ENCODE data around the gene OR2A42. TPM values are rescaled to one million over a fixed set of nuclear protein-coding genes. Genes with fewer than 3 reads are reported as not detected.
A peak's percentile ranks its signal among the peaks of the same experiment; 100 is the strongest.
"Not testable (repeated sequence)": the region's sequence is repeated elsewhere in the genome, so short reads cannot be mapped to it uniquely, and the experiment has no call there.

The OR2A42 gene
- total and polyA plus RNA-seq, 2 donors (not counting 3 experiments of a cell fraction or from before 2014, with no cell fraction given) = not detected

DNA sequence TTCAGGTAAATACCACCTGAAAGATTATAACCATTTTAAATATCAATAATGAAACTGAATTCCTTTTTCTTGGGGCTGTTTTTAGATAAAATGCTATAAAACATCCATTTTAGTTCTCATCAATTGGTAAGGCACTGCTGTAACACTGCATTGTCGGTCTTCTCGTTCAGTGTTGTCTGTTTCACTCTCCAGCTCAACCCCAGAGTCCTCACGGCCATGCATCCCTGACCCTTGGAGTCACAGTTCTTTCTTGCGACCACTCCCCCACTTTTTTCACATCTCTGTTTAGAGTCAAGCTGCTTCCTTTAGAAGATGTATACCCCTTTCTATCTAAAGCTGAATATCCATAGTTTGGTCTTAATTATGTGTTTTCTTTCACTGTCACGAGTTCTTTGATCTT is 7.6 kb upstream of the OR2A42 start:
- BruUV-seq (replicated peaks); dilution Hi-C loops (cut with MboI; ENCODE audit: extremely low pct_ligation_motif_present, low sequenced_read_pairs); DNase-seq (ENCODE audit: low read depth, low spot score); H3K4me1 ChIP-seq (ENCODE audit: control insufficient read depth, extremely low read depth, insufficient read depth, low read length); intact Hi-C loops (cut with micrococcal nuclease); CTCF ChIA-PET; H3K27me3 ChIP-seq (ENCODE audit: control insufficient read depth in 2 of 2, insufficient read depth in 2 of 2, low read length in 2 of 2); H4K20me1 ChIP-seq (replicated peaks; ENCODE audit: control insufficient read depth, extremely low read depth, insufficient read depth, low read length); H3K9ac ChIP-seq (replicated peaks; ENCODE audit: extremely low read depth, insufficient read depth, low read length); H3K4me3 ChIP-seq (replicated peaks in 1 of 3; ENCODE audit: insufficient read depth in 1 of 3, low read depth in 1 of 3, low read length in 3 of 3); FAIRE-seq; H3K9me3 ChIP-seq (replicated peaks; ENCODE audit: control insufficient read depth, insufficient read depth, low read length); POLR2A ChIA-PET; H3K27ac ChIP-seq (ENCODE audit: insufficient read depth, low read depth, low read length); H3K79me2 ChIP-seq (ENCODE audit: control insufficient read depth, insufficient read depth, low read length); H3K36me3 ChIP-seq (ENCODE audit: control insufficient read depth in 2 of 2, extremely low read depth in 1 of 2, insufficient read depth in 2 of 2, low read length in 2 of 2); H3K4me2 ChIP-seq (ENCODE audit: insufficient read depth, low read length); H2AFZ ChIP-seq (ENCODE audit: low read depth, low read length); H3K9me1 ChIP-seq (replicated peaks; ENCODE audit: control insufficient read depth, extremely low read depth, insufficient read depth, low read length): not testable (repeated sequence)

DNA sequence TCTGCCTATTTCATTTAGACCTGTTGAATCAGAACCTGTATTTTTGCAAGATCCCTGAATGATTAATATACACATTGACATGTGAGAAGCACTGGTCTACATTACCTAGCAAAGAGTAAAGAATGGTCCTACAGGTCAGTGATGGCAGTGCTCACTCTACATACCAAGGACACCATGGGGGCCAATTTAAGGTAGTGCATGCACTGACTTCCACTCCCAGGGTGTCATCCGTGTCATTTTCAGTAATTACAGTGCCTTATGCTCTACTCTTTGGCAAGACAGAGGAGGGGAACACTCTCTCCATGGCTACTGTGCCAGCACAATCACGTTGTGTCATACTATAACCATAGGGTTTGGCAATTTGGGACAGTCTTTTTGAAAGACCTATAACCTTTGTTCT is 6.0 kb upstream of the OR2A42 start:
- H3K4me1 ChIP-seq (ENCODE audit: control insufficient read depth, extremely low read depth, insufficient read depth, low read length); BruUV-seq (replicated peaks); POLR2A ChIA-PET; H3K4me2 ChIP-seq (ENCODE audit: insufficient read depth, low read length); H4K20me1 ChIP-seq (replicated peaks; ENCODE audit: control insufficient read depth, extremely low read depth, insufficient read depth, low read length); H3K9ac ChIP-seq (replicated peaks; ENCODE audit: extremely low read depth, insufficient read depth, low read length); H3K4me3 ChIP-seq (replicated peaks in 1 of 3; ENCODE audit: insufficient read depth in 1 of 3, low read depth in 1 of 3, low read length in 3 of 3); H3K9me3 ChIP-seq (replicated peaks; ENCODE audit: control insufficient read depth, insufficient read depth, low read length); H3K27ac ChIP-seq (ENCODE audit: insufficient read depth, low read depth, low read length); H2AFZ ChIP-seq (ENCODE audit: low read depth, low read length); H3K79me2 ChIP-seq (ENCODE audit: control insufficient read depth, insufficient read depth, low read length); H3K27me3 ChIP-seq (ENCODE audit: control insufficient read depth in 2 of 2, insufficient read depth in 2 of 2, low read length in 2 of 2); intact Hi-C loops (cut with micrococcal nuclease); H3K9me1 ChIP-seq (replicated peaks; ENCODE audit: control insufficient read depth, extremely low read depth, insufficient read depth, low read length); FAIRE-seq; dilution Hi-C loops (cut with MboI; ENCODE audit: extremely low pct_ligation_motif_present, low sequenced_read_pairs); H3K36me3 ChIP-seq (ENCODE audit: control insufficient read depth in 2 of 2, extremely low read depth in 1 of 2, insufficient read depth in 2 of 2, low read length in 2 of 2); DNase-seq (ENCODE audit: low read depth, low spot score); CTCF ChIA-PET: not testable (repeated sequence)

DNA sequence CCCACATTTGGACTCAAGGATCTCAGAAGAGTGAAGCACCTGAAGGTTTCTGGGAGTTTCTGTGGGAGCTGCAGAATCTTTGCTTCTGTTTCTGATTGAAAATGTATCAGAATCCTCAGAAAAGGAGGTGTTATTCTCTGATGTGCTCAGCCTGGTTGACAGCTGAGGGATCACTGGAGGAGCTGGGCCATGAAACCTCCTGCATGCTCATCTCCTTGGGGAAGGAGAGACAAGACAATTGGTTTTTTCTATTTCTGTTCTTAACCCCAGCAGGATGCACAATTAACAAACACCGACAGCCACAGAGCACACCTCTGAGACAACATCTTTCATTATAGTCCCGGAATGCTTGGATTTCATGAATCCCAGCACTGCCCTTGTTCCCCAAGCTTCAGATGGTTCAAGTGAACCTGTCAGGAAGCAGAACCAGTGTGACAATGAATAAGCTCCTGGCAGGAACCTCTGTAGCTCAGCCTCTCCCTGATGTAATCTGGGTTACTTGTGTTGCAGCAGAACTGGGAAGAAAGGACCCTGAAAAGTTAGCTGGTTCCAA is 799 bp downstream of the OR2A42 start:
- BruUV-seq (replicated peaks); H3K4me1 ChIP-seq (ENCODE audit: control insufficient read depth, extremely low read depth, insufficient read depth, low read length); H3K4me2 ChIP-seq (ENCODE audit: insufficient read depth, low read length); H3K9ac ChIP-seq (replicated peaks; ENCODE audit: extremely low read depth, insufficient read depth, low read length); H4K20me1 ChIP-seq (replicated peaks; ENCODE audit: control insufficient read depth, extremely low read depth, insufficient read depth, low read length); H3K27ac ChIP-seq (ENCODE audit: insufficient read depth, low read depth, low read length); H2AFZ ChIP-seq (ENCODE audit: low read depth, low read length); H3K4me3 ChIP-seq (replicated peaks in 1 of 3; ENCODE audit: insufficient read depth in 1 of 3, low read depth in 1 of 3, low read length in 3 of 3); CTCF ChIA-PET; H3K36me3 ChIP-seq (ENCODE audit: control insufficient read depth in 2 of 2, extremely low read depth in 1 of 2, insufficient read depth in 2 of 2, low read length in 2 of 2); FAIRE-seq; H3K27me3 ChIP-seq (ENCODE audit: control insufficient read depth in 2 of 2, insufficient read depth in 2 of 2, low read length in 2 of 2); H3K9me3 ChIP-seq (replicated peaks; ENCODE audit: control insufficient read depth, insufficient read depth, low read length); H3K79me2 ChIP-seq (ENCODE audit: control insufficient read depth, insufficient read depth, low read length); intact Hi-C loops (cut with micrococcal nuclease); dilution Hi-C loops (cut with MboI; ENCODE audit: extremely low pct_ligation_motif_present, low sequenced_read_pairs); H3K9me1 ChIP-seq (replicated peaks; ENCODE audit: control insufficient read depth, extremely low read depth, insufficient read depth, low read length); POLR2A ChIA-PET: not testable (repeated sequence)
- peak; percentile 0 for DNase-seq (ENCODE audit: low read depth, low spot score)

- FAIRE-seq; H3K27ac ChIP-seq (ENCODE audit: insufficient read depth, low read depth, low read length); DNase-seq (ENCODE audit: low read depth, low spot score); H3K27me3 ChIP-seq (ENCODE audit: control insufficient read depth in 2 of 2, insufficient read depth in 2 of 2, low read length in 2 of 2); H4K20me1 ChIP-seq (replicated peaks; ENCODE audit: control insufficient read depth, extremely low read depth, insufficient read depth, low read length); H3K9me3 ChIP-seq (replicated peaks; ENCODE audit: control insufficient read depth, insufficient read depth, low read length); H3K9ac ChIP-seq (replicated peaks; ENCODE audit: extremely low read depth, insufficient read depth, low read length); BruUV-seq (replicated peaks); intact Hi-C loops (cut with micrococcal nuclease); H3K4me3 ChIP-seq (replicated peaks in 1 of 3; ENCODE audit: insufficient read depth in 1 of 3, low read depth in 1 of 3, low read length in 3 of 3); H3K4me2 ChIP-seq (ENCODE audit: insufficient read depth, low read length); H3K9me1 ChIP-seq (replicated peaks; ENCODE audit: control insufficient read depth, extremely low read depth, insufficient read depth, low read length); H3K36me3 ChIP-seq (ENCODE audit: control insufficient read depth in 2 of 2, extremely low read depth in 1 of 2, insufficient read depth in 2 of 2, low read length in 2 of 2); dilution Hi-C loops (cut with MboI; ENCODE audit: extremely low pct_ligation_motif_present, low sequenced_read_pairs); CTCF ChIA-PET; H3K4me1 ChIP-seq (ENCODE audit: control insufficient read depth, extremely low read depth, insufficient read depth, low read length); H3K79me2 ChIP-seq (ENCODE audit: control insufficient read depth, insufficient read depth, low read length); POLR2A ChIA-PET; H2AFZ ChIP-seq (ENCODE audit: low read depth, low read length): not testable (repeated sequence)
Observed at GRCh38 chr7:144233039-144233438, 6.4 kb downstream of the OR2A42 start.

All from endothelial cell of umbilical vein (primary cell).